GM21423 (cell line): ENCODE data around the gene RNF130.

Source experiments
- ATAC-seq: cut with Tn5 transposase; IDR thresholded peaks from one replicate; pipeline ENCODE4 v1.9.1; 2021; ENCODE audit warnings: mild to moderate bottlenecking, moderate library complexity; ENCODE audit not compliant: unreplicated experiment

Gene RNF130

GRCh38 chr5:180060192-180060591 is 11.4 kb downstream of the RNF130 start:
- no peak for ATAC-seq

GRCh38 chr5:180059326-180059725 is 12.2 kb downstream of the RNF130 start:
- ATAC-seq, result no peak

DNA sequence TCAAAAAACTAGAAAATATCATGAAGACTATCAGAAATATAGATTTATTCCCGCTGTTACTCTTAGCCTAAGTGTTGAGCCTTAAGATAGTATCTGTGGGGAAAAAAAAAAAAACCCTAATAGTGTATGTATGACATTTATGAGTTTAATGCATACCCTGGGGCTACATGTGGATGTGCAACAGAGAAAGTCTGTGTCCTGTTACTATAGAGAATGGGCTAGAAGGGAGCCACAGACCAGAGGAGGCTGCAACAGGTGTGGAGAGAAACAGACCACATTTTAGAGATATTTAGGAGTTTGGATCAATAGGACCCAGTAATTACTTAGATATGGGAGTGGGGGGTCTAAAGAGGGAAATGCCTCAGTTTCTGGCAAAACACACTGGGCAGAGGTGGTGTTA is 15.4 kb downstream of the RNF130 start:
- ATAC-seq, result no peak

GRCh38 chr5:180054226-180054625 is 17.3 kb downstream of the RNF130 start:
- ATAC-seq, result no peak

- ATAC-seq, result no peak
Observed at GRCh38 chr5:180053061-180053602, 18.4 kb downstream of the RNF130 start.

- no peak for ATAC-seq
Observed at GRCh38 chr5:180052211-180052818, 19.2 kb downstream of the RNF130 start.

GRCh38 chr5:180050121-180050940 is 21.2 kb downstream of the RNF130 start:
- no peak for ATAC-seq

- ATAC-seq, result no peak
Observed at GRCh38 chr5:180049185-180049548, 22.4 kb downstream of the RNF130 start.

DNA sequence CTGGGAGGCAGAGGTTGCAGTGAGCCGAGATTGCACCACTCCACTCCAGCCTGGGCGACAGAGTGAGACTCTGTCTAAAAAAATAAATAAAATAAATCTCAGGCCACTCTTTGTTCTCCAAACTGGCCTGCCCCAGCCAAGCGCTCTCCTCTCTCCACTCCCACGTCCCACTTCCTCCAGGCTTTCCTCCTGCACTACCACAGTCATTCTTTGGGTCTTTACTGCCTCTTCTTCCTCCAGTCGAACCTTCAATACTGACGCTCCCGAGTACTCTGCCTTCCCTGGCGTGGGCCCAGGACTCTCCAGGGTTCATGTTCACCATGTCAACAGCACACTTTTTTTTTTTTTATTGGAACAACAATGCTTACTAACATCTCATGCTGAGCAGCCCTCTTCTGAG is 23.9 kb downstream of the RNF130 start:
- ATAC-seq, result no peak

DNA sequence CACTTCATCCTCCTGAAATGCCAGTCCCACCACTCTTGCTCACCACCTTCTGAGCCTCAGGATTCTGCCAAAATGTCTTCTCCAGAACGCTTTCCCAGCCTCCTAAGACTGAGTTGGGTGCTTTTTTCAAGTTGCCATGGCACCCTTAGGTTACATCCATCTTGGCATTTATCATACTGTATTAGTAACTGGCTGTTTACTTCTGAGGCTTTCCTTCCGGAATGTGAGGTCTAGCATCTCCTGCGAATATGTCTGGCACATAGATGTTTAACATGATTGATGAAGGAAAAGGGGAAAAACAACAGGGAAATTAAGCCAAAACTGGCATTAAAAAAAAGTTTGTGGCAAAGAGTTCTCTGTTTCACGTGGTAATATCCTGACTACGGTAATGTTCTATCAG is 24.9 kb downstream of the RNF130 start:
- no peak for ATAC-seq

- no peak for ATAC-seq
Observed at GRCh38 chr5:180045889-180046499, 25.6 kb downstream of the RNF130 start.

GRCh38 chr5:180043377-180043776 is 28.2 kb downstream of the RNF130 start:
- no peak for ATAC-seq

DNA sequence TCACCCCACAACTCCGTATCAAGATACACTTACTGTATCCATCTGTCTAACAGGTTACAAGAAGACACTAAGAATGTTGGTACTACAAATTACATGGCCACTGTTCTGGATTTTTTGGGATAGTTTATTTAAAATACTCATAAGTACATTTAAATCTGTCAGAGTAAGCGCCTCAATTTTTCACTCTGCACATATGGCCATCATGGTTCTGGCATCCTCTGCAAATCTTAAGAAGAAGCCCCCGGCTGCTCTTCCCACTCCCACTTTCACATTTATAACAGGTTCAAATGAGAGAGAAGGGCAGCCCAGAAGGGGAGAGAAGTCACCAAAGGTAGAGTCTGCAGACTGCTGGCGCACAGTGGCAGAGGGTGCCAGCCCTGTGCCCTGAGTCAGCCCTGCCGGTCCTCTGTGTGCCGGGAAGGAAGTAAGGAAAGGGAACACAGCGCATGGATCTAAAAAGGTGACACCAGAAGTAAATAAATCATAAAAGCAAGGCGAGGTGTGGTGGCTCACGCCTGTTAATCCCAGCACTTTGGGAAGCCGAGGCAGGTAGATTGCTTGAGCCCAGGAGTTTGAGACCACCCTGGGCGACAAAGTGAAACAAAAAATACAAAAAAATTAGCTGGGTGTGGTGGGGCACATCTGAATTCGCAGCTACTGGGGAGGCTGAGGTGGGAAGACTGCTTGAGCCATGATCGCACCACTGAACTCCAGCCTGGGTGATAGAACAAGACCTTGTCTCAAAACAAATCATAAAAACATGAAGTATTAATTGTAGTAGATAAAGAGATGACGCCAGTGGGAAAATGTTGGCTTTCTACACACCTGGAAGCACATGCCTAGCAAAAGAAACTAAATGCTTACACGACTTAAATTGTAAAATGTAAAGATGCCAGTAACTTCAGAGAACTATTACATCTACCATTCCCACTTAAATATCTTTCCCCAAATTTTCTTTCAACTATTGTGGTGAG is 30.0 kb downstream of the RNF130 start:
- ATAC-seq, result no peak

GRCh38 chr5:180040287-180041214 is 31.0 kb downstream of the RNF130 start:
- no peak for ATAC-seq

GRCh38 chr5:180035206-180035931 is 36.2 kb downstream of the RNF130 start:
- no peak for ATAC-seq

DNA sequence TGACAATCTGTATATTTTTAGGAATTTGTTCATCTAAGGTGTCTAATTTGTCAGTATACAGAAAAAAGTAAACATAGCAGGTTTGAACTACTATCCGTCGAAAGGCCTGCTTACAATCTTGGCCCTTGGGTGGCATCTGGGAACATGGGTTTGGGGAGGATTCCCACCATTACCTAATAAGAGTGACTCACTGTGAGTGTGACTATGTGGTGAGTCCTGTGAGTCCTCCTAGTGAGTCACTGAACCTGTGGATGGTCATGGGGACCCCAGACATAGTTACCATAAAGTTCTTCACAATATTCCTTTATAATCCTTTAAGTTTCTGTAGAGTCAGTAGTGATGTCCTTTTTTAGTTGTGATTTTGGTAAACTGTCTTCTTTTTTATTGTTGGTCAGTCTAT is 37.0 kb downstream of the RNF130 start:
- ATAC-seq, result no peak

GRCh38 chr5:180027459-180028089 is 44.0 kb downstream of the RNF130 start:
- no peak for ATAC-seq

DNA sequence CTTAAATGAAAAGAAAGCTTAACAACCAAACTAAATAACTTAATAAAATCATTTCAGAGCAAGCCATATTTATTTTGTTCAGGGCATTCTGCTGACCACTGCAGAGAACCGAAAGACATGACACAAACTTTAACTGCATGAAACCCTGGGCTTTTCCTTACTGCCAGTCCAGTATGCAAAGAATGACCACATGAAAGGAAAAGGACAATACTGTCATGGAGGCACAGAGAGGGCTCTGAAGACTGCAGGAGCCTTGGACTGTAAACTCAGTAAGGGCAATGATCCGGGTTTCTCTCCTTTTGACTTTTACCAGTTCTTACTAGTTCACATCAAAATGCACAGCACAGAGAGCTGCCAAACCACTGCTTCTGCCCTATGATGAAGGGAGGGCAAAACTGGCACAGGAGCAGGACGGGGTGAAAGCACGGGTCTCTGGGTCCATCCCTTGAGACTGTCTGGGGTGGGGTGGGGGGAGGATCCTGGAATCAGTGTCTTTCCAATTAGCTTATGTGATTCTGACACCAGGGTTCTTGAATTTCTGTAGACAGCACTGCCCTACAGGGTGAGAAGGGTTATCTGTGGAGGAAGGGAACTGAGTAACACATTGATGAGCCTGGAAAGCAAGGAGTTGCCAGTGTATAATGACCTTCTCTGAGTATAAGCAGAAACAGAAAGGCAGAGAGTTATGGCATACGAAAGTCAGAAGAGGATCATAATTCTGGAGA is 44.7 kb downstream of the RNF130 start:
- ATAC-seq, result no peak
